K562 (cell line): ENCODE data around the gene GPR176. TPM values are rescaled to one million over a fixed set of nuclear protein-coding genes. Genes with fewer than 3 reads are reported as not detected.

ENCODE experiments used
- ATAC-seq: fragments of 200-7000 bp; cut with Tn5 transposase; 3 replicates; pipeline ENCODE4 v1.9.1; 2020; ENCODE audit warnings: moderate library complexity
- BruUV-seq: library from RNA; stranded (reverse); fragments of 400-500 nt; replicated peaks from 2 replicates; lab custom pipeline; 2021; lab: Mats Ljungman, UMichigan
- CTCF ChIA-PET: fragments of 300-600 bp; formaldehyde crosslinking; extraction: SDS; loops from one replicate; lab custom pipeline; 2021; ENCODE audit warnings: low intra/inter-chr PET ratio; lab: Yijun Ruan, JAX
- POLR2A ChIA-PET: fragments of 300-600, 350-650 bp; sonication (Branson Sonifier 250); formaldehyde crosslinking; extraction: SDS; loops from one replicate; lab custom pipeline; 2021; ENCODE audit warnings: antibody characterized with exemption, inconsistent platforms; lab: Yijun Ruan, JAX
- DNase-seq, 4 experiments: peaks; one replicate each; pipeline versions ENCODE4 v3.0.0 to v3.0.0-alpha.2; 2011 to 2018; ENCODE audit warnings: low spot score in 3 of 4, mixed read lengths in 3 of 4; ENCODE audit errors: extremely low read depth in 1 of 4
- FAIRE-seq: peaks from 2 replicates; lab custom pipeline; 2011; peaks lifted over from hg19 to GRCh38; lab: Jason Lieb, UNC
- H2AFZ ChIP-seq: 2 replicates; pipeline ENCODE4 v1.6.0; 2011; ENCODE audit warnings: low read depth, low read length, control low read depth, inconsistent platforms
- H3K27ac ChIP-seq: fragments of 200-600 bp; 3 replicates; pipeline ENCODE4 v1.8.0; 2011; ENCODE audit warnings: low read depth, mild to moderate bottlenecking, control low read depth, inconsistent platforms, low read length, moderate library complexity, mixed read lengths; ENCODE audit errors: extremely low read depth
- H3K27me3 ChIP-seq, 2 experiments: fragments of 300-600 bp in 1 of 2; 2 replicates in 1 of 2; 3 replicates in 1 of 2; pipeline versions ENCODE4 v1.6.0 to v1.8.0; 2011; ENCODE audit warnings: inconsistent platforms in 2 of 2, low read length in 2 of 2, mild to moderate bottlenecking in 1 of 2, mixed read lengths in 1 of 2, moderate library complexity in 1 of 2; ENCODE audit not compliant: control insufficient read depth in 2 of 2, insufficient read depth in 2 of 2
- H3K36me3 ChIP-seq: fragments of 300-600 bp; 3 replicates; pipeline ENCODE4 v1.8.0; 2011; ENCODE audit warnings: mild to moderate bottlenecking, low read length, inconsistent platforms; ENCODE audit not compliant: control insufficient read depth, insufficient read depth
- H3K4me1 ChIP-seq, 2 experiments: fragments of 200-600 bp in 1 of 2; replicated peaks in 1 of 2; 2 replicates in 1 of 2; 3 replicates in 1 of 2; pipeline versions ENCODE4 v1.5.1 to v1.8.0; 2011; ENCODE audit warnings: inconsistent platforms in 2 of 2, low read length in 2 of 2, mild to moderate bottlenecking in 1 of 2, mixed read lengths in 1 of 2, moderate library complexity in 1 of 2; ENCODE audit not compliant: control insufficient read depth in 2 of 2, insufficient read depth in 2 of 2
- H3K4me2 ChIP-seq: 2 replicates; pipeline ENCODE4 v1.6.1; 2011; ENCODE audit warnings: low read length, control low read depth, inconsistent platforms, mixed read lengths; ENCODE audit not compliant: insufficient read depth
- H3K4me3 ChIP-seq: fragments of 200-600 bp; sonication (generic), shearing (Covaris generic); 2 replicates; pipeline ENCODE4 v1.5.1; 2016; ENCODE audit warnings: control low read depth, inconsistent platforms
- H3K79me2 ChIP-seq: fragments of 200-600 bp; 3 replicates; pipeline ENCODE4 v1.8.0; 2011; ENCODE audit warnings: low read length, inconsistent platforms; ENCODE audit not compliant: control insufficient read depth, insufficient read depth
- H3K9ac ChIP-seq, 2 experiments: 2 replicates each; pipeline versions ENCODE4 v1.6.0 to v1.6.1; 2011; ENCODE audit warnings: low read depth in 2 of 2, low read length in 2 of 2, control low read depth in 1 of 2, inconsistent platforms in 1 of 2, mild to moderate bottlenecking in 1 of 2, mixed read lengths in 1 of 2; ENCODE audit not compliant: insufficient read depth in 1 of 2
- H3K9me1 ChIP-seq: one replicate; pipeline ENCODE4 v1.6.0; 2011; ENCODE audit warnings: inconsistent platforms, mild to moderate bottlenecking, low read length, moderate library complexity; ENCODE audit not compliant: control insufficient read depth, insufficient read depth
- H3K9me3 ChIP-seq: replicated peaks from 2 replicates; pipeline ENCODE4 v1.5.1; 2011; ENCODE audit warnings: low read depth, low read length, inconsistent platforms; ENCODE audit not compliant: control insufficient read depth, insufficient read depth
- H4K20me1 ChIP-seq: replicated peaks from 2 replicates; pipeline ENCODE4 v1.6.1; 2011; ENCODE audit warnings: low read length, inconsistent platforms, mixed read lengths; ENCODE audit not compliant: control insufficient read depth, insufficient read depth
- CEBPB ChIP-seq: fragments of 450-650 bp; IDR thresholded peaks from 2 replicates; pipeline ENCODE4 v1.6.1; 2016; ENCODE audit warnings: missing genetic modification characterization, missing compliant biosample characterization
- PML ChIP-seq: IDR thresholded peaks from 2 replicates; pipeline ENCODE4 v1.6.1; 2012; ENCODE audit warnings: low read length, inconsistent platforms
- WGBS: fragments of 100-300 bp; shearing (Covaris generic); methylation state at CpG from one replicate; pipeline ENCODE4 v1.1.6; 2016; ENCODE audit warnings: low coverage, mixed read lengths; ENCODE audit not compliant: insufficient coverage; ENCODE audit errors: missing lambda C conversion rate; 5-methylcytosine and 5-hydroxymethylcytosine counted together
- in situ Hi-C: fragments of 300-500 bp; cut with MboI; formaldehyde crosslinking; loops from 4 replicates; pipeline ENCODE4 v1.15.0; 2018; ENCODE audit warnings: inconsistent platforms, mixed read lengths
- intact Hi-C: fragments of 100-400 bp; cut with micrococcal nuclease; formaldehyde crosslinking; loops from 2 replicates; pipeline ENCODE4 v1.14.2; 2022
- polyA plus RNA-seq, 8 experiments: library from polyadenylated mRNA; depleted of rRNA in 4 of 8; stranded (reverse) in 5 of 8; unstranded in 3 of 8; fragments of >200 nt; fragmentation: Nextera tagmentation in 2 of 8; fragmentation: Illumina TruSeq in 1 of 8; extraction: Ambion mirVana in 2 of 8; extraction: Trizol in 1 of 8; gene quantifications; 2 replicates each; pipeline versions ENCODE4 v1.2.1 to v1.2.3, GENCODE V29; 2011 to 2014; ENCODE audit warnings: inconsistent platforms in 1 of 8, missing spikeins in 1 of 8
- total RNA-seq, 7 experiments: library from RNA; depleted of rRNA in 6 of 7; stranded (reverse); fragments of >200 nt in 6 of 7; fragmentation: Illumina TruSeq in 2 of 7; extraction: Trizol in 2 of 7; gene quantifications; 2 replicates each; pipeline versions ENCODE4 v1.2.1 to v1.2.3, GENCODE V29; 2011 to 2021; ENCODE audit warnings: low replicate concordance in 1 of 7
- TF ChIP-seq, protein P1 (sequence below), 2 experiments: fragments of 450-650 bp in 1 of 2; sonication (generic) in 1 of 2; formaldehyde crosslinking in 1 of 2; IDR thresholded peaks in 1 of 2; conservative IDR thresholded peaks in 1 of 2; 2 replicates each; pipeline versions ENCODE4 v1.6.1 to v1.8.1; 2016 to 2023; ENCODE audit warnings: mild to moderate bottlenecking in 2 of 2, moderate library complexity in 2 of 2, inconsistent platforms in 1 of 2, missing genetic modification reagents in 1 of 2
- TF ChIP-seq, protein P2 (sequence below): fragments of 450-650 bp; formaldehyde crosslinking; IDR thresholded peaks from 2 replicates; pipeline ENCODE4 v1.4.0; 2020; ENCODE audit warnings: mild to moderate bottlenecking, moderate library complexity

The GPR176 gene
- total and polyA plus RNA-seq, 9 of the 15 experiments (the other 6 are each of a cell fraction or from before 2014, with no cell fraction given), result 0.03 to 1.2 (median 0.76) TPM

DNA sequence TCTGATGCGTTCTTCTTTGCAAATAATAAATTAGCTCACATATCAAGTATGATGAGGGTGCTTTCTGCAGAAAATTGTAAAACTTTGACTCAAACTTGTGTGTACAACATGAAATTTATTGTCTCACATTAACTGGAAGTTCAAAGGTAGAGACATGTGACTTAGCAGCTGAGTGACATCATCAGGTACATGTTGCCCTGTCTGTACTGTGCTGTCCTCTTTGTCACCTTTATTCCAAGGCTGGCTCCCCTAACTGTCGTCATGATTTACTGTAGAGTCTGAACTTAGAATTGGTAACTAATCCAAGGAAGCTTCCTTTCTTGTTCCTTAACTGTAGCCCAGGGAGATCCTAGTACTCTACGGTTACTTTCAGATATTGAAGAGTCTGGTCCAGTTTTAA is 125.1 kb downstream of the GPR176 start:
- intact Hi-C loops, result no loop called here
- Histone ChIP-seq H3K4me1 (no peaks in the 10 kb centered on the region), H2AFZ (no peak overlapping the region), H3K9me3 (no peaks in the 10 kb centered on the region), H4K20me1 (no peaks in the 10 kb centered on the region), H3K79me2 (no peaks in the 10 kb centered on the region), H3K4me3 (no peak overlapping the region), H3K4me2 (no peak overlapping the region), H3K9ac (no peak overlapping the region), H3K36me3 (no peaks in the 10 kb centered on the region), H3K27ac (no peak overlapping the region), H3K27me3 (peaks cover 20 to 30% of the 10 kb centered on the region in 2 experiments), H3K9me1 (no peaks in the 10 kb centered on the region)
- WGBS, result 16% methylated on average over 3 of the region's 3 CpGs
- in situ Hi-C loops, result loop anchor here (25.0 kb wide), 1 partner anchor 217 kb away; no protein-coding TSS in a partner anchor
- ChIA-PET POLR2A (interaction anchor here (1.1 kb wide), 2 partner anchors 8 to 19 kb away, joined by 3 read pairs; no protein-coding TSS in a partner anchor), CTCF (interaction anchor here (1.1 kb wide), 1 partner anchor 480 kb away, joined by 3 read pairs; no protein-coding TSS in a partner anchor)
- ATAC-seq (no peak; the same call in 2 of the 3 replicates), DNase-seq (no peak), FAIRE-seq (no peak)
- no TSS peak for BruUV-seq
- TF ChIP-seq PML, result no peak
- TF ChIP-seq, protein P1, sequence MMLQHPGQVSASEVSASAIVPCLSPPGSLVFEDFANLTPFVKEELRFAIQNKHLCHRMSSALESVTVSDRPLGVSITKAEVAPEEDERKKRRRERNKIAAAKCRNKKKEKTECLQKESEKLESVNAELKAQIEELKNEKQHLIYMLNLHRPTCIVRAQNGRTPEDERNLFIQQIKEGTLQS (IDR thresholded peaks at IDR 0.05), result peak; percentile 39; the same call in 1 of the 2 replicates
- TF ChIP-seq, protein P1 (CRISPR knock-in tag; conservative IDR thresholded peaks at IDR 0.05), result no peak

DNA sequence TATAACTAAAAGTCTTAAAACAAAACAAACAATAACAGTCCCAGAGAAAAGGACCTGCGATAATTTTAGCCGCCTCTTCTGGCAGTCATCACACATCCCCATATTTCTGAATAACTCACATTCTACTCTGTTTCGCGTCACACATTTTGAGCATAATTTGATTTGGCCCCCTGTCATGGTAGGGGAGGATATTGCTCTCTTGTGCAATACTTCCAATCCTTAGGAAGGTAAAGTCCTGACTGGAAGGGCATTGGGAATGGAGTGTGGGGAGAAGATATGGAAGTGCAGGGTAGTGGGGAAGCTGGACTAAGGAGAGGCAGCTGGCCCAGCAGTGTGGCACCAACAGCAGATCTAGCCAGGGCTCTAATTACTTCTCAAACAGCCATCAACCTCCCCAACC is 126.1 kb downstream of the GPR176 start:
- CTCF ChIA-PET, result interaction anchor here (1.1 kb wide), 1 partner anchor 481 kb away, joined by 3 read pairs; no protein-coding TSS in a partner anchor
- POLR2A ChIA-PET, result interaction anchor here (0.7 kb wide), 1 partner anchor 771 kb away, joined by 3 read pairs; the partner anchor contains the start of gene CCDC32
- in situ Hi-C loops, result loop anchor here (25.0 kb wide), 1 partner anchor 218 kb away; no protein-coding TSS in a partner anchor
- H4K20me1 ChIP-seq, result no peaks in the 10 kb centered on the region
- BruUV-seq, result no TSS peak
- no peak for DNase-seq
- no peak overlapping the region for H3K27ac ChIP-seq
- H2AFZ ChIP-seq, result no peak overlapping the region
- intact Hi-C loops, result no loop called here
- TF ChIP-seq, protein P2, sequence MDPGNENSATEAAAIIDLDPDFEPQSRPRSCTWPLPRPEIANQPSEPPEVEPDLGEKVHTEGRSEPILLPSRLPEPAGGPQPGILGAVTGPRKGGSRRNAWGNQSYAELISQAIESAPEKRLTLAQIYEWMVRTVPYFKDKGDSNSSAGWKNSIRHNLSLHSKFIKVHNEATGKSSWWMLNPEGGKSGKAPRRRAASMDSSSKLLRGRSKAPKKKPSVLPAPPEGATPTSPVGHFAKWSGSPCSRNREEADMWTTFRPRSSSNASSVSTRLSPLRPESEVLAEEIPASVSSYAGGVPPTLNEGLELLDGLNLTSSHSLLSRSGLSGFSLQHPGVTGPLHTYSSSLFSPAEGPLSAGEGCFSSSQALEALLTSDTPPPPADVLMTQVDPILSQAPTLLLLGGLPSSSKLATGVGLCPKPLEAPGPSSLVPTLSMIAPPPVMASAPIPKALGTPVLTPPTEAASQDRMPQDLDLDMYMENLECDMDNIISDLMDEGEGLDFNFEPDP, result no peak
- peak; percentile 48 for TF ChIP-seq CEBPB (tag)
- TF ChIP-seq, all 486 proteins: peak for 1
- no peaks in the 10 kb centered on the region for H3K9me3 ChIP-seq
- H3K4me1 ChIP-seq, result no peaks in the 10 kb centered on the region; a peak in 1 of 5 replicates
- no peak overlapping the region for H3K9ac ChIP-seq
- 6% methylated on average over 4 of the region's 4 CpGs for WGBS
- H3K9me1 ChIP-seq, result no peaks in the 10 kb centered on the region
- H3K36me3 ChIP-seq, result no peaks in the 10 kb centered on the region
- FAIRE-seq, result no peak
- H3K4me3 ChIP-seq, result no peak overlapping the region
- H3K27me3 ChIP-seq, result peaks cover 20 to 22% of the 10 kb centered on the region in 2 experiments
- no peaks in the 10 kb centered on the region for H3K79me2 ChIP-seq
- ATAC-seq, result no peak
- H3K4me2 ChIP-seq, result no peak overlapping the region
